ENCODE results near the gene SRGAP2.
"Not testable (repeated sequence)": the region's sequence is repeated elsewhere in the genome, so short reads cannot be mapped to it uniquely, and the experiment has no call there.

The SRGAP2 gene

DNA sequence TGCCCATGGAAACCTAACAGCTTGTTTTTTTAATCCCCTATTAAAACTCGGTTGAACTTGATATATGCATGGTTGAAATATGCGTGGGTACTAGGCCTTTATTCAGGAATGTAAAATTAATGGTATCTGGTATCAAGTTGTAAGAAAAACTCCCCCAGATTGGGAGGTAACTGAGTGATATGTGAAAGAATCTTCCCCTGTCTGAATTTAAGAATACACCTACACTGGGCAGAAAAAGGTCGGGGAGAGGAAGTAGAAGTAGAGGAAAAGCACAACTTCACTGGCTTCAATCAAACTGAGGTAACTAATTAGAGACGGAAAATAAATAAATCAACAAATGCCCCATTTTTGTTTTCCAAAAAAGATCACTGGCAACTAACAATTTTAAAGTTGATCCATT lies 16.5 kb upstream of the SRGAP2 start:
- DNase-seq (ENCODE audit: low read depth, low spot score); H3K36me3 ChIP-seq (ENCODE audit: insufficient read depth, low read length); H3K4me3 ChIP-seq; H3K27ac ChIP-seq; H3K9ac ChIP-seq (ENCODE audit: insufficient read length); H3K9me3 ChIP-seq (ENCODE audit: low read depth, low read length): not testable (repeated sequence)

DNA sequence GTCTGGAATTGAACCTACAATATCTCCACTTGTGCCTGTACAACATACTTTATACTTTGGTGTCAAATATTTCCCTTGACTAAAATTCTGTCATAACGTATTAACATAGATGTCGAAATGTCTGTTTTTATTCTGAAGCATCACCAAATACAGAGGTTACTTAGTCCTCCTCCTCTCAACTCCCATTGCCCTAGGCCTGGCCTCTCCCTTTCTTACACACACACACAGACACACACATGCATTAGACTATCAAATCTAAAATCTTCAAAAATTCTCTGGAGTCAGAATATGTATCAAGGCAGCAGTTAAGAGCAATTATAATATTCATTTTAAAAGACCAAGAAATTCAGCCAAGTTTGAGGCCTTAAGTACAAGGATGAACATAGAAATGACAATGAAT lies 8.2 kb upstream of the SRGAP2 start:
- not testable (repeated sequence) for H3K9me3 ChIP-seq (ENCODE audit: low read depth, low read length); DNase-seq (ENCODE audit: low read depth, low spot score); H3K27ac ChIP-seq; H3K36me3 ChIP-seq (ENCODE audit: insufficient read depth, low read length); H3K9ac ChIP-seq (ENCODE audit: insufficient read length); H3K4me3 ChIP-seq

DNA sequence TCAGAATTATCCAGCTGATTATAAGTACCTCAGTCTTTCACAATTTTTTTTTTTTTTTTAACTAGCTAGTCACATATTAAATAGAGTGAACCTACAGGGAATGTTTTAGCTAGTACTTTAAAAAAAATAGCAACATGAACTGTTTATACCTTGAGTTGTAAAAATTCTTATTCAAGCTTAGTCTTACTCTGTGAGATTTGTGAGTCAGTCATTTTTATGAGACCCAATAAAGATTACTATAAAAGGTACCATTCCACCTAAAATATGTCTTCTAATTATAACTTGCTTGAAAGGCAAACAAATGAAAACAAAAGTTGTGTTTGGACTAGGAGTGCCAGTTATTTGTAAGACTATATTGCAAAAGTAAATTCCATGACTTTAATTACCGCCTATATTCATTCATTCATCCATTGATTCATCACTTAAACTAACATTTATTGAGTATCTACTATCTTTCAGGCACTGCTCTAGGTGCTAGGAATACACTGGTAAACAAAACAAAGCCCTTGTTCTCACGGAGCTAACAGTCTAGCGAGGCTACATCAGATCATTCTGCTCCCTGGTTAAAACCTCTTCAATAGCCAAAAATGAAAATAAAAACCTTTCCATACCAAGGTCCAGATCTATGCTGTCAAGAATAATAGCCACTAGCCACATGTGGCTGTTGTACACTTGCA lies 6.5 kb upstream of the SRGAP2 start:
- not testable (repeated sequence) for H3K36me3 ChIP-seq (ENCODE audit: insufficient read depth, low read length); H3K9me3 ChIP-seq (ENCODE audit: low read depth, low read length); H3K4me3 ChIP-seq; DNase-seq (ENCODE audit: low read depth, low spot score); H3K9ac ChIP-seq (ENCODE audit: insufficient read length); H3K27ac ChIP-seq

DNA sequence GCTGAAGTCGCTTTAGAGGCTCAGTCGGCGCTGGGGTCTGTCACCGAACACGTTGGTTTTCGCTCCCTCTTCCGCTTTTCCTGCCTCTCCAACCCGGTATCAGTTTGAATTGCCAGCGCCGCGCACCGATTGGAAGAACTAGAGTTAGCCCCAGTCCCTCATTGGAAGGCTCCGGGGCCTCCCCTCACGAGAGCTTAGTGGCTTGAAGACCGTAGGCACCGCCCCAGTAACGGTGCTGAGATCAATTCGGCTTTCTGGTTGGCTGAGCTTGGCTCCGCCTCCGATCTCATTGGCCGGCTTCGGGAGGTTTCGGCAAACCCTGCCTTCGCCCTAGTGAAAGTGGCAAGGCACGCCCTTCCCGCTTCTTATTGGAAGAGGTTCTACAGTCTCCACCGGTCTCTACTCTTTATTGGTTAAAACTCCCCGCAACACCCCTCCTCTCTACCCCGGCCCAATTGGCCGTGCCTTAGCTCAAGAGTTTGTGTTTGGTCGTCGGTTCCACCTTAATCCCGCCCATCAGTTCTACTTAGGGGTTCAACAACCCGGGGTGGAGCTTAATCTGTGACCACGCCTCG lies 465 bp upstream of the SRGAP2 start, which contains the start of gene FAM72A:
Gene FAM72A (minus strand): TSS at position 51 of the 575 bp plus-strand sequence. CDS start 814 bp downstream, outside the sequence.
- H3K36me3 ChIP-seq (ENCODE audit: insufficient read depth, low read length); H3K9me3 ChIP-seq (ENCODE audit: low read depth, low read length); H3K27ac ChIP-seq; H3K9ac ChIP-seq (ENCODE audit: insufficient read length): not testable (repeated sequence)
- peak within 1 kb of the TSS; percentile 68 for H3K4me3 ChIP-seq
- DNase-seq (ENCODE audit: low read depth, low spot score), result peak; percentile 98

DNA sequence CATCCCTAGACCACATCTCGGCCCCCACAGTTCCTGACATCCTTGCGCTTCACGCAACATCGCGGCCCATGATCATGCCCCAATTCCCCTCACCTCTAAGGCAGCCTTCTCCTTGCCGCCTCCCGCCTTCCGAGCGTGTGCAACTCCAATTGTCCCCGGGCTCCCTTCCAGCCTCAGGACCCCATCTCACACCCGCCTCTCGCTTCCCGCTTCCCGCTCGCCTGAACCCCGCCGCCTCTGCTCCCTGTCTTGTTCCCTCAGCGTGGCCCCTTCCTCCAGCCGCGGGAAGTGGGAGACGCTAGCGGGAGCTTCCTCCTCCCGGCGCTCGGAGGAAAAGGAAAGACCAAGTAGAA lies 794 bp downstream of the SRGAP2 start:
- not testable (repeated sequence) for H3K36me3 ChIP-seq (ENCODE audit: insufficient read depth, low read length); H3K27ac ChIP-seq; DNase-seq (ENCODE audit: low read depth, low spot score); H3K9ac ChIP-seq (ENCODE audit: insufficient read length); H3K9me3 ChIP-seq (ENCODE audit: low read depth, low read length); H3K4me3 ChIP-seq

DNA sequence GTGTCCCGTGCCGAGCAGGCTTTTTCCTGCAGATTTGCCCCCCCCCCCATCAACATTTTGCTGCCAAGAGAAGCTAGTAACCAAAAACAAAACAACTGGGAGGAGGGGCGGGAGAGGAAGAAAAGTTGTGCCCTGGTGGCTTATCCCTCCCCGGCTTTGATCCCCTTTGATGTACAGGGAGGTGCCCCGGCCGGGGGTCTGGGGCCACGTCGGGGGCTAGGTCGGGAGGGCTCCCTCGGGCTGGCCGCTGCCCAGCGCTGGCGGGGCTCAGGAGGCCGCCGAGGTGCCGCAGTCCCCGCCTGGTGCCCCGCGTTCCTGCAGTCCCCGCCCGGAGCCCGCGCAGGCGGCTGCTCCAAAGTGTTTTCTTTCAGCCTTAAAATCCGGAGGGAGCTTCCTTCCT lies 1.5 kb downstream of the SRGAP2 start:
- H3K36me3 ChIP-seq (ENCODE audit: insufficient read depth, low read length); H3K9ac ChIP-seq (ENCODE audit: insufficient read length); DNase-seq (ENCODE audit: low read depth, low spot score); H3K9me3 ChIP-seq (ENCODE audit: low read depth, low read length); H3K27ac ChIP-seq: not testable (repeated sequence)
- peak overlapping the region; percentile 74 for H3K4me3 ChIP-seq

DNA sequence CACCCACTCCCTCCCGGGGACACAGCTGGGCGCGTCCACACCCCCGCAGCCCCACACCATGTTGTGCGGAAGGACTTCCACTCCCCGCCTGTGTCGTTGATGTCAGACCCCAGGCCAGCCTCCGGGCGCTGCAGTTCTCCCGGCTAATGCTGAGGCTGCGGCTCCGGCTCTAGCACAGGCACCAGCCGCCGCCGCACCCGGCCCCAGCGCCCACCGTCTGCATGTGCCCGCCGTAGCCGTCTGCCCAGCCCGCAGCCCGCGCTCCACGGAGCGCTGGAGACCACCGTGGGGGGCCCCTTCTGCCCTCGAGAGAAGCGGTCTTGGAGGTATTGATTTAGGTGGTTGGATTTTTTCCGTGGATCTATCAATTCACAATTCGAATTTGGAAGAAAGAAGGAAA lies 2.2 kb downstream of the SRGAP2 start:
- not testable (repeated sequence) for H3K9ac ChIP-seq (ENCODE audit: insufficient read length); H3K9me3 ChIP-seq (ENCODE audit: low read depth, low read length); H3K27ac ChIP-seq; DNase-seq (ENCODE audit: low read depth, low spot score); H3K36me3 ChIP-seq (ENCODE audit: insufficient read depth, low read length)
- peak overlapping the region; percentile 33; the same call in 1 of the 2 replicates for H3K4me3 ChIP-seq

DNA sequence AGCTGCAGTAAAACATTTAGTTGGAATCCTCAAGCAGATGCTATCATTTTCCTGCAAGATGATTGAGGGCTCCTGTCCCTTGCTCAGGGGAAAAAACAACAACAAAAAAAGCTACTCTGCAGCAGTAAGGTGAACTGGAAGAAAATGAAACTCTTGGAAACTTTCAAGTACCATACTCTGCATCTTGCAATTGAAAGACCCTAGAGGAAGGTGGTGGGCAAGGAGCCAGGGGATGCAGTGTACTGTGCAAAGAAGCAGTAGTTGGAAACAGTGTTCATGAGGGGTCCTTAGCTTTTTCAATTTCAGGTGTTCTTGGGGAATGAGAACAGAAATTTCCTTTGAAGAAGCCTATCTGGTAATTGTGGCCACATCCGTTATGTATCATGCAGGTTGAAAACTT lies 7.5 kb downstream of the SRGAP2 start:
- not testable (repeated sequence) for H3K36me3 ChIP-seq (ENCODE audit: insufficient read depth, low read length); H3K27ac ChIP-seq; DNase-seq (ENCODE audit: low read depth, low spot score); H3K4me3 ChIP-seq; H3K9ac ChIP-seq (ENCODE audit: insufficient read length); H3K9me3 ChIP-seq (ENCODE audit: low read depth, low read length)

DNA sequence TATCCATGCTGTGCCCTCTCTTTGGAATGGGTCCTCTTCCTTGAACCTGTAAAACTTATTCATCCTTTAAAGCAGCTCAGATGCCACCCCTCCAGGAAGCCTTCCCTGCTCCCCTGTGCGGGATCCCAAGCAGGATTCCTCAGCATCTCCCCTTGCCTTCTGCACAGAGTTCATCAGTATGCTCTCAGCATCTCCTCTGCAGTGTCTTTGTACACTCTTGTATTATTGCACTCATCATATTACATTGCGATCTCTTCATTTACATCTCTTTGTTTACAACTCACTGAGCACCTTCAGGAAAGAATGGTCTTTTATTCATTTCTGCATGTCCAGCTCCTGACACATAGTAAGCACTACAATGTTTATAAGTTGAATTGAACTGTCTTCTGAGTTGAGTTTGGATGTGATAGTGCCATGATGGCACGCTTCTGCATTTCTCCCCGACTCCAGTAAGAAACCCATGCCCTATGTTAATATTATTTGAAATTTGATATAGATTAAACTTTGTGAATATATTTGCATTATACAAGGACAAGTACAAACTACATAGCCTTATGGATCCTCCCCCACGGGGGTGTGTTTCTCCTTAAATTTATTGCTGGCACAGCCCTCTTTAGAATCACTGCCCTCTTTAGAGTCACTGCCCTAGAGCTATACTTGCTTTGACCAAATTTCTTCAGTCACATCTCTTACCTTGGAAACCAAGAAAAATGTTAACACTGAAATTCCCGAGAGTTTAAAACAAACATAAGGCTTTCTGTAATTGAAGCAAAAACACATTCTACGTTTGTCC lies 12.5 kb downstream of the SRGAP2 start:
- not testable (repeated sequence) for H3K27ac ChIP-seq; H3K4me3 ChIP-seq; DNase-seq (ENCODE audit: low read depth, low spot score); H3K36me3 ChIP-seq (ENCODE audit: insufficient read depth, low read length); H3K9me3 ChIP-seq (ENCODE audit: low read depth, low read length); H3K9ac ChIP-seq (ENCODE audit: insufficient read length)

DNA sequence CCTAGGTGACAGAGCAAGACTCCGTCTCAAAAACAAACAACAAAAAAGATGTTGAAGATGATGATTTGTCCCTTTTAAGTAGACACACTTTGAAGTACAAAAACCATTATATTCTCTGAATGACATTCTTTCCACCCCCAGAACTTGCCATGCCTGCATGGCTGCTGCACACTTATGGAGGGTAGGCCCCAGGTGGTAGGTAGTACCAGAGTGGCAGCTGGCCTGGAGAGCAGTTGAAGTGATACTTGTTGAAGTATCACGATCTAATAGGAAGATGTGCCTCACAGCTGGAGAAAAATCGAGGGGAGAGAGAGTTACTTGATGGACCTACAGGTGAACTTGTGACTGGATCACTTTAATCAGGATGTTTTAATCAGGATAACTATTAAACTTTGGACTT lies 14.9 kb downstream of the SRGAP2 start:
- H3K27ac ChIP-seq; H3K4me3 ChIP-seq; H3K9ac ChIP-seq (ENCODE audit: insufficient read length); DNase-seq (ENCODE audit: low read depth, low spot score); H3K36me3 ChIP-seq (ENCODE audit: insufficient read depth, low read length); H3K9me3 ChIP-seq (ENCODE audit: low read depth, low read length): not testable (repeated sequence)

DNA sequence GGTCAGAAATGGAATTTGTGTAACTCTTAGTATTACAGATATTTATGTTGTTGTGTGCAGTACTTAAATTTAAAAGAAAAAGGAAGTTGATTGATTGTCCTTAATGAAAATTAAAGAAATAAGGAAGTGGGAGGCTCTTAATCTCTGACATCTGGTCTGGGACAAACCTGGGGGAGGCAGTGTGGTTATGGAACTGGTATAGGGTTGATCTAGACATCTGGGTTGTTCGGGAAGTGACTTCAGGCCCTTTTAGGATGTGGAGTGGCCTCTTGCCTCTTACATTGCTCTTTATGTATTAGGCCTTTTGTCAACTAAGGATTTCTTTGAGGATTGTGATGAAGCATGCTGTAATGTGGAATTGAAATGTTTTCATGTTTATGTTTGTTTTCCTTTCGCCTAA lies 15.4 kb downstream of the SRGAP2 start:
- not testable (repeated sequence) for H3K36me3 ChIP-seq (ENCODE audit: insufficient read depth, low read length); H3K9me3 ChIP-seq (ENCODE audit: low read depth, low read length); H3K9ac ChIP-seq (ENCODE audit: insufficient read length); H3K4me3 ChIP-seq; H3K27ac ChIP-seq; DNase-seq (ENCODE audit: low read depth, low spot score)

DNA sequence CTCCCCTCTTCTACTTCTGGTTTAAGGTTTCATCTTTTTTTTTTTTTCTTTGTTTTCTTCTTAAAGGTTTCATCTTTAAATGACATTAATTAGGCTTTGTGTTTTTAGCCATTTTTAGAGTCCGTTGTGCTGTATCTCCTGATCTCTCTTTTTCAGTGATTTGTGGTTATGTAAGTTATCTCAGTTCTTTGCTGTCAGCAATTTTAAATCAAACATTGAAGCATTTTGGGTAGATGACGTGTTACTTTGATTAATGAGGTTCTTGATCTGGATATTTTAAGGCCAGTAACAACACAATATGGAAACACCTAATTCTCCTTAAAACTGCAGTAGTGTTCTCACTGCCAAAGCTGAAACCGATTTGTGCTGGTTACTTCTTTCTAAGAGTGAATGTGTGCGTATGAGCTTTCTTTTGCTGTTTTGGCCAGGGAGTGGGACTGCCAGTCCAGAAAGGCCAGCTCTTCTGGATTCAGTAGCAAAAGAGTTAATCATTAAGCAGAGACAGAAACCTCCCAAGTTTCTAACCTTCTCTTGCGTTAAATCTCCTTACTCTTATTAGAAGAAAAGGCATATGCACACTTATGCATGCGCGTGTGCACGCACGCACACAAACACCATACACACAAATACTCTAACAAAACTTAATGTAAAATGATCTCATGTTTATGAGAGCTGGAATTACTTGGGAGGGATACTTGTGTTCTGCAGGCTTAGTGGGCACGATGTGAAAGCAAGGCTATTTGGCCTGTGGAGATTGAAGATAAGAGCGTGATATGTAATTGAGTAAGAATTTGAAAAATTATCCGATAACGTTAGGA lies 16.4 kb downstream of the SRGAP2 start:
- not testable (repeated sequence) for H3K27ac ChIP-seq; H3K4me3 ChIP-seq; DNase-seq (ENCODE audit: low read depth, low spot score); H3K9ac ChIP-seq (ENCODE audit: insufficient read length); H3K36me3 ChIP-seq (ENCODE audit: insufficient read depth, low read length); H3K9me3 ChIP-seq (ENCODE audit: low read depth, low read length)

DNA sequence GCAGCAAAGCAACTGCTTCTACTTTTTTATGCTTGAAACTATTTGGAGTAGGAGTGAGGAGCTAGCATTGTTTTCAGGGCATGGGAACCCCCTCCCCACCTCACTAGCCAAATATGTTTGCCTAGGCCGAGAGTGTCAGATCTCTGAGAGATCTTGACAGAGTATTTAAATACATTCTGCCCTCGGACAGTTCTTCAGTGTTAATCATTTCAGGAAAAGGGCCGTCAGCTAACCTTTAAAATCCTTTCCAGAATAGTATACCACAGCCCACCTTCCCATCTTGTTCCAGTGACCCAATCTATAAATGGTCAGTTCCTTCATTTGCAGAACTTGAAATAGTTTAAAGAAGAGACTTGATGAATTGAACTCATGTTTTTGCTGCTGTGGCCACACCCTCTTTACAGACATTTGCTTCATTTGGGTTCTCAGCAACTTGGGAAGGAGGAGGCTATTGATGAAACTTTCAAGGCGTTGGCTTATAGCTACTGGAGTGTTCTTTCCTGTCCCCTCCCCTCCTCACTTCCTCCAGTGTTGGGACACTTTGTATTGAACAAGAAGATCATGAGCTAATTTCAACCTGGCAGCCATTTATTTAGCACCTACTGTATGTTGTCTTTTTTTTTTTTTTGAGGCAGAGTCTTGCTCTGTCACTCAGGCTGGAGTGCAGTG lies 17.1 kb downstream of the SRGAP2 start:
- DNase-seq (ENCODE audit: low read depth, low spot score); H3K9me3 ChIP-seq (ENCODE audit: low read depth, low read length); H3K36me3 ChIP-seq (ENCODE audit: insufficient read depth, low read length); H3K27ac ChIP-seq; H3K4me3 ChIP-seq; H3K9ac ChIP-seq (ENCODE audit: insufficient read length): not testable (repeated sequence)

DNA sequence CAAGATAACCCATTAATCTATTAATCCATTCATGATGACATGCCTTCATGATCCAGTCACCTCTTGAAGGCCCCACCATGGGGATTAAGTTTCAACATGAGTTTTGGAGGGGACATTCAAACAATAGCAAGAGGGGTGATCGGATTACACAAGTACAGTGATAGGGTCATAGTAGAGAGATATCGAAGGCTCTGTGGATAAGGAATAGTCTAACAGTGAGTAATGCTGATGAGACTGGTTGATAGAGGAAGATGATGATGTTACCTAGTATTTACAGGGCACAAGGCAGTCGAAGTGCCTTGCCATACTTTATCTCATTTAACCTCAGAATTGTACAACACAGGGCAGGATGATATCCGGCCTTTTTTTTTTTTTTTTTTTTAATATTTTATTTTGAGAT lies 18.2 kb downstream of the SRGAP2 start:
- H3K4me3 ChIP-seq; DNase-seq (ENCODE audit: low read depth, low spot score); H3K36me3 ChIP-seq (ENCODE audit: insufficient read depth, low read length); H3K9ac ChIP-seq (ENCODE audit: insufficient read length); H3K9me3 ChIP-seq (ENCODE audit: low read depth, low read length); H3K27ac ChIP-seq: not testable (repeated sequence)

All from SK-N-MC (cell line).